ENCODE data around the gene BCAT1.
"Not testable (repeated sequence)": the region's sequence is repeated elsewhere in the genome, so short reads cannot be mapped to it uniquely, and the experiment has no call there.

The BCAT1 gene

DNA sequence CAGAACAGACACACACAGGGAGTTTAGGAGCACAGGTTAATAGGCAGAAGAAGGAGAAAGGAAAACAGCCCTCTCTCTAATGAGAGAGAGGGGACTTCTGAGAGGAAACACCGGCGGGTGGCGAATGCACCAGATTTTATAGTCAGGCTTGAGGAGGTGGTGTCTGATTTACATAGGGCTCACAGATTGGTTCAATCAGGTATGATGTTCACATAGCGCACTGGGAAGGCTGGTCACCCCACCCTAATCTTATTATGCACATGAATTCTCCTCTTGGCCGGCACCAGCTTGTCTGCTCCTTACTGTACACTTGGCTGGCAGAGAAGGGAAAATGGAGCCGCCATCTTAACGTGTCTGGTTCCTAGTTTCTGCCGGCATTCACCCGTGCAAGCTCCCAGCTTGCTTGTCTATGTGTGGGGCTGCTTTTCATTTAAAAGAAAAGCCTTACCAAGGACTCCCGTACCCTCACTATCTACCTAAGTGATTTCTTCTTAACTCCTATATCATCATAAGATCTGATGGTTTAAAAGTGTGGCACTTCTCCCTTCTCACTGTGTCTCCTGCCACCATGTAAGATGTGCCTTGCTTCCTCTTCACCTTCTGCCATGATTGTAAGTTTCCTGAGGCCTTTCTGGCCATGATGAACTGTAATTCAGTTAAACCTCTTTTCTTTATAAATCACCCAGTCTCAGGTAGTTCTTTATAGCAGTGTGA lies 15.1 kb downstream of the BCAT1 start:
- Histone ChIP-seq H3K27me3 (ENCODE audit: control insufficient read depth, low read length) (no peaks in the 10 kb centered on the region), H3K79me2 (ENCODE audit: control insufficient read depth, low read length) (peaks cover 97% of the 10 kb centered on the region), H3K9me3 (ENCODE audit: control insufficient read depth, insufficient read depth, low read length) (no peaks in the 10 kb centered on the region), H3K27ac (ENCODE audit: low read depth, low read length) (no peak overlapping the region), H3K4me3 (ENCODE audit: low read length) (no peak overlapping the region), H4K20me1 (ENCODE audit: control insufficient read depth, insufficient read depth, low read depth, low read length) (peaks cover 14% of the 10 kb centered on the region), H3K4me2 (ENCODE audit: low read length) (no peak overlapping the region), H3K9me2 (replicated peaks; ENCODE audit: control insufficient read depth, low read length) (no peaks in the 10 kb centered on the region), H3F3A (ENCODE audit: control insufficient read depth, insufficient read depth) (no peaks in the 10 kb centered on the region), H3K36me3 (ENCODE audit: control insufficient read depth, low read length) (peaks cover 63% of the 10 kb centered on the region), H3K4me1 (ENCODE audit: control insufficient read depth, low read length) (peaks cover 17% of the 10 kb centered on the region)
- TF ChIP-seq, protein P1, sequence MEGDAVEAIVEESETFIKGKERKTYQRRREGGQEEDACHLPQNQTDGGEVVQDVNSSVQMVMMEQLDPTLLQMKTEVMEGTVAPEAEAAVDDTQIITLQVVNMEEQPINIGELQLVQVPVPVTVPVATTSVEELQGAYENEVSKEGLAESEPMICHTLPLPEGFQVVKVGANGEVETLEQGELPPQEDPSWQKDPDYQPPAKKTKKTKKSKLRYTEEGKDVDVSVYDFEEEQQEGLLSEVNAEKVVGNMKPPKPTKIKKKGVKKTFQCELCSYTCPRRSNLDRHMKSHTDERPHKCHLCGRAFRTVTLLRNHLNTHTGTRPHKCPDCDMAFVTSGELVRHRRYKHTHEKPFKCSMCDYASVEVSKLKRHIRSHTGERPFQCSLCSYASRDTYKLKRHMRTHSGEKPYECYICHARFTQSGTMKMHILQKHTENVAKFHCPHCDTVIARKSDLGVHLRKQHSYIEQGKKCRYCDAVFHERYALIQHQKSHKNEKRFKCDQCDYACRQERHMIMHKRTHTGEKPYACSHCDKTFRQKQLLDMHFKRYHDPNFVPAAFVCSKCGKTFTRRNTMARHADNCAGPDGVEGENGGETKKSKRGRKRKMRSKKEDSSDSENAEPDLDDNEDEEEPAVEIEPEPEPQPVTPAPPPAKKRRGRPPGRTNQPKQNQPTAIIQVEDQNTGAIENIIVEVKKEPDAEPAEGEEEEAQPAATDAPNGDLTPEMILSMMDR (IDR thresholded peaks at IDR 0.05; ENCODE audit: low read depth, low read length, poor library complexity, severe bottlenecking): no peak
- no peak for TF ChIP-seq EZH2phosphoT487 (IDR thresholded peaks at IDR 0.05; ENCODE audit: borderline replicate concordance, low read length)

GRCh38 chr12:24931666-24932405 lies 17.1 kb downstream of the BCAT1 start:
- Histone ChIP-seq H3K4me1 (ENCODE audit: control insufficient read depth, low read length) (peaks cover 19% of the 10 kb centered on the region), H3K27ac (ENCODE audit: low read depth, low read length) (no peak overlapping the region), H3K79me2 (ENCODE audit: control insufficient read depth, low read length) (peaks cover 97% of the 10 kb centered on the region), H3K27me3 (ENCODE audit: control insufficient read depth, low read length) (no peaks in the 10 kb centered on the region), H3K4me3 (ENCODE audit: low read length) (no peak overlapping the region), H3K36me3 (ENCODE audit: control insufficient read depth, low read length) (peaks cover 63% of the 10 kb centered on the region), H3K9me3 (ENCODE audit: control insufficient read depth, insufficient read depth, low read length) (no peaks in the 10 kb centered on the region), H3F3A (ENCODE audit: control insufficient read depth, insufficient read depth) (no peaks in the 10 kb centered on the region), H4K20me1 (ENCODE audit: control insufficient read depth, insufficient read depth, low read depth, low read length) (peaks cover 13% of the 10 kb centered on the region), H3K9me2 (replicated peaks; ENCODE audit: control insufficient read depth, low read length) (no peaks in the 10 kb centered on the region), H3K4me2 (ENCODE audit: low read length) (no peak overlapping the region)
- no peak for TF ChIP-seq EZH2phosphoT487 (IDR thresholded peaks at IDR 0.05; ENCODE audit: borderline replicate concordance, low read length)
- TF ChIP-seq, protein P1 (IDR thresholded peaks at IDR 0.05; ENCODE audit: low read depth, low read length, poor library complexity, severe bottlenecking): no peak

DNA sequence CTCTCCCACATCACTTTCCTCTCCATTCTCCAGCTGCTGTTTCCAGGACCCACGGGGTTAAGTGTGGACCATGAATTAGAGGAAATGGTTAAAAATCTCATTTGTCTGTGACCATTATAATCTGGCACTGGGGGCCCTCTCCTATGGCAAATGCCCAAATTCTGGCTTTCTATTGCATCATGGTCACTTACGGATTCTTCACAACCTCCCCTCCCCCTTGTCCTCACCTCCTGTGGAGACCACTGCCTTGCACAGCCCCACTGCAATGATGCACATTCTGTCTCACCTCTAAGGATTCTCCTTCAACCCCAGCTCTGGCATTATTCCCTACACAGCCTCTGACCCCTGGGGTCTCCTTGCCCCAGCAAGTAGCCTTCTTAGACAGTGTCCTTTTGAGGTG lies 18.9 kb downstream of the BCAT1 start:
- no peaks in the 10 kb centered on the region for H3K9me3 ChIP-seq (ENCODE audit: control insufficient read depth, insufficient read depth, low read length)
- H3K79me2 ChIP-seq (ENCODE audit: control insufficient read depth, low read length): peaks cover 89% of the 10 kb centered on the region
- peaks cover 12% of the 10 kb centered on the region for H4K20me1 ChIP-seq (ENCODE audit: control insufficient read depth, insufficient read depth, low read depth, low read length)
- no peaks in the 10 kb centered on the region for H3F3A ChIP-seq (ENCODE audit: control insufficient read depth, insufficient read depth)
- H3K9me2 ChIP-seq (replicated peaks; ENCODE audit: control insufficient read depth, low read length): no peaks in the 10 kb centered on the region
- TF ChIP-seq, protein P1 (IDR thresholded peaks at IDR 0.05; ENCODE audit: low read depth, low read length, poor library complexity, severe bottlenecking): no peak
- TF ChIP-seq EZH2phosphoT487 (IDR thresholded peaks at IDR 0.05; ENCODE audit: borderline replicate concordance, low read length): no peak
- no peaks in the 10 kb centered on the region for H3K27me3 ChIP-seq (ENCODE audit: control insufficient read depth, low read length)
- H3K27ac ChIP-seq (ENCODE audit: low read depth, low read length): no peak overlapping the region
- H3K4me1 ChIP-seq (ENCODE audit: control insufficient read depth, low read length): peaks cover 19% of the 10 kb centered on the region
- H3K36me3 ChIP-seq (ENCODE audit: control insufficient read depth, low read length): peaks cover 47% of the 10 kb centered on the region
- H3K4me2 ChIP-seq (ENCODE audit: low read length): no peak overlapping the region
- no peak overlapping the region for H3K4me3 ChIP-seq (ENCODE audit: low read length)

DNA sequence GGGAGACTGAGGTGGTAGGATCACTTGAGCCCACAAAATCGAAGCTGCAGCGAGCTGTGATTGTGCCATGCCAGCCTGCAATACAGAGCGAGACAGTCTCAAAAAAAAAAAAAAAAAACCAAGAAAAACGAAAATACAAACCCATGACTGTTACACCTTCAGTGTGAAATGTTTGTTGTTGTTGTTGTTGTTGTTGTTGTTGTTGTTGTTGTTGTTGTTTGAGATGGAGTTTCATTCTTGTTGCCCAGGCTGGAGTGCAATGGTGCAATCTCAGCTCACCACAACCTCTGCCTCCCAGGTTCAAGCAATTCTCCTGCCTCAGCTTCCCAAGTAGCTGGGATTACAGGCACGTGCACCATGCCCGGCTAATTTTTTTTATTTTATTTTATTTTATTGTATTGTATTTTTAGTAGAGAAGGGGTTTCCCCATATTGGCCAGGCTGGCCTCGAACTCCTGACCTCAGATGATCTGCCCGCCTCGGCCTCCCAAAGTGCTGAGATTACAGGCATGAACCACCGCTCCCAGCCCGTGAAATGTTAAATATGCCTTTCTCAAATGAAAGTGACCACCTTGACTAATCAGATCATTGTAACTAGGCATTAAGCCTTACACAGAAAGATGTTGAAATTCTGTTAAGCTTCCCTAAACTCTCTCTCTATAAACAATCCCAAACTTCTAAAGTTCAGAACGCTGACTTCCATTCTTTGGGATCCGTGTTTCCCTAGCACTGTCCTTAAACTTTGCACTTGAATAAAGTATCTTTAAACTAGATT lies 20.2 kb downstream of the BCAT1 start:
- not testable (repeated sequence) for H3K9me2 ChIP-seq (replicated peaks; ENCODE audit: control insufficient read depth, low read length); H3F3A ChIP-seq (ENCODE audit: control insufficient read depth, insufficient read depth); H3K9me3 ChIP-seq (ENCODE audit: control insufficient read depth, insufficient read depth, low read length); H3K4me3 ChIP-seq (ENCODE audit: low read length); H3K27me3 ChIP-seq (ENCODE audit: control insufficient read depth, low read length); H3K27ac ChIP-seq (ENCODE audit: low read depth, low read length); H3K4me2 ChIP-seq (ENCODE audit: low read length)
- Histone ChIP-seq H4K20me1 (ENCODE audit: control insufficient read depth, insufficient read depth, low read depth, low read length) (peaks cover 12% of the 10 kb centered on the region), H3K79me2 (ENCODE audit: control insufficient read depth, low read length) (peaks cover 89% of the 10 kb centered on the region), H3K4me1 (ENCODE audit: control insufficient read depth, low read length) (peaks cover 15% of the 10 kb centered on the region), H3K36me3 (ENCODE audit: control insufficient read depth, low read length) (peaks cover 41% of the 10 kb centered on the region)

Measured in DOHH2 (cell line).